ENCODE data around the gene MEX3A.
"Not testable (repeated sequence)": the region's sequence is repeated elsewhere in the genome, so short reads cannot be mapped to it uniquely, and the experiment has no call there.

The MEX3A gene

DNA sequence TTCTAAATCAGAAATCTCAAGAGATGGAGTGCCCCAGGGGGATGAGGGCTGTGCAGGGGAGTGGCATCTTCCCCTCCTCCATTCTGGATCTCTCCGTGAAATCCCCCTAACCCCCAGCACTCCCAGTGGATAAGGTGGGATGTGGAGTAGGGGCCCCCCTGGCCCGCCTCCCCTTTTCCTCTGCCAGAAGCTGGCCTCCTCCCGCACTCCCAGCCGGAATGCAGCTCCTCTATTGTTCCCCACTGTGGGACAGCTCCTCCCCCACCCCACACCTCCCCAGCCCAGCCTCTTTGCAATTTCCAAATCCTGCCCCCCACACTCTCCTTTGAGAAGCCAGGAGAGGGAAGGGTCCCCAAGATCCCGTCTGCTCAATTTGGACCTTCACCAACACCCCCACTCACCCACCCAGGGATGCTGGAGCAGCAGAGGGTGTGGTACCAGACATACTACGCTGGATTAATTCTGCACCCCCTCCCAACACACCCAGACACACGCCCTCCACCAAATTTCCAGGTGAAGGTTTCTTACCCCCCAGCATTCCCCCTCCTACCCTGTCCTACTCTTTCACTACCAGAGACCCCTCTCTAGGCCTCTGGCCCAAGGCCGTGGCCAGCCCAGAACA is 1.9 kb downstream of the MEX3A start:
- FAIRE-seq (no peak), DNase-seq (ENCODE audit: low spot score) (no peak)

DNA sequence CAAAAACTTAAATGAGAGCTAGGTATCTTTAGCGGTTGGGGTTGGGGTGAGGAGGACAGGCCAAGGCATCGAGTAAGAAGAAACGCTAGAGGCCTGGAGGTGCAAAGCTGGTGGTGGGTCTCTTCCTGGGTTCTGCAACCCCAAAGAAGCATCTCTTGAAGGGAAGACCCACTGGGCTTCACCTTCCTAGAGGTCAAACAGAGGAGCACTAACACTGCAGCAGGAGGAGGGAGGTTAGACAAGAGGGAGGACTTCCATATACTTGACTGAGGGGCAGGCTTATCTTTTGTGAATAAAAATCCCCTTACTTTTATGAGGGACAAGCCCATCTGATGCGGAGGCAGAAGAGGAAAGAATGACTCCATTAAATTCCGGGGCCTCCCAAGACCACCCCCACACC is 2.5 kb downstream of the MEX3A start:
- DNase-seq (ENCODE audit: low spot score) (no peak), FAIRE-seq (no peak)

- no peak for FAIRE-seq
- DNase-seq (ENCODE audit: low spot score) = no peak
Observed at GRCh38 chr1:156078728-156079127, 3.5 kb downstream of the MEX3A start.

GRCh38 chr1:156077430-156077760 is 4.9 kb downstream of the MEX3A start:
- FAIRE-seq = no peak

DNA sequence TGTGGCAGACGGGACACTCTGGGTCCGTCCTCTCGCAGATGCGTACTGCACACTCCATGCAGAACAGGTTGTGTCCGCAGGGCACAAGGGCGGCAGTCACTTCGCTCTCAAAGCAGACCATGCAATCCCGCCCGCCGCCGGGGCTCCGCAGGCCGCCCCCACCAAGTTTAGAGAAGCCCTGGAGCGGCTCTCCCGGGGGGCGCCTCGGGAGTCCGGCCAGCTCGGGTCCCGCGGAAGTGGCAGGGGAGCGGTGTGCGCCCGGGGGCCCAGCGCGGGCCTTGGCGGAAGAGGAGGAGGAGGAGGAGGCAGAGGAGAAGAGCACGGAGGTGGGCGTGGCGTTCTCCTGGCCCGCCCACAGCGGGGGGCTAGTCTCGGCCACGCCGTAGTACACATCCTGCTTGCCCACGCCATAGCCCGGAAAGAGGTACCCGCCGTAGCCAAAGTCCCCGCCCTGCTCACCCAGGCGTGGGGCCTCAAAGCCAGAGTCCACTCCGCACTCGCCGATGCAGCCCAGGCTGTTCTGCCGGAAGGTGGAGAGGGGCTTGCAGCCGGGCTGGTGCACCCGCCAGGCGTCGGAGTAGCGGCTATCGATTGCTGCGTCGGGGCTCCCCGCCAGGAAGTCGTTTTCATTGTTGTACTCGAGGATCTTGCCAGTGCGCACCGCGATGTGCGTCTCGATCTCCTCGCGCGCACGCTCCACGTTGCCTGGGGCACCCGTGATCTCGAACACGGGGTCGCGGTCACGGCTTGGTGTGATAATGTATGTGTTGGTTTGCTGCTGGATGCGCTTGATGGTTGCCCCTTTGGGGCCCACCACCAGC is 5.4 kb downstream of the MEX3A start:
- FAIRE-seq (no peak), DNase-seq (ENCODE audit: low spot score) (no peak)

More at GRCh38 chr1:156077430-156077760, 4.9 kb downstream of the MEX3A start:
- DNase-seq (ENCODE audit: low spot score) = no peak

- DNase-seq (ENCODE audit: low spot score) (no peak), FAIRE-seq (no peak)
Observed at GRCh38 chr1:156075775-156076204, 6.5 kb downstream of the MEX3A start.

DNA sequence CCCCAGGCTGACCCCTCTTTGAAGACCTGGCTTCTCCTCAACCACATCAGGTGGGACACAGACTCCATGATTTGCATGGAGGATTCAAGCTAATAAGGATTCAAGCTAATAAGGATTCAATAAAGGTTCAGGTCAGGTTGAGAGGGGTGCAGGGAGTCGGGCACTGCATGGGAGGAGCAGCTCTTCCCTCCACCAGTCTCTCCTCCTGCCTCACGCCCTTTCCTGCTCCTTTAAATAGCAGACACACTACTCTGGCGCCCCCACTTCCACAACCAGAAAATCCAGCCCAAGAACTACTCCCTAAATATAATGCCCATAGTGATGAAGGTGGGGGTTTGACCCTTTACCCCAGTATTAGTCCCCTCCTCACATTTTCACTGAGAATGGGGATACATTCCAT is 7.1 kb downstream of the MEX3A start:
- no peak for FAIRE-seq

DNA sequence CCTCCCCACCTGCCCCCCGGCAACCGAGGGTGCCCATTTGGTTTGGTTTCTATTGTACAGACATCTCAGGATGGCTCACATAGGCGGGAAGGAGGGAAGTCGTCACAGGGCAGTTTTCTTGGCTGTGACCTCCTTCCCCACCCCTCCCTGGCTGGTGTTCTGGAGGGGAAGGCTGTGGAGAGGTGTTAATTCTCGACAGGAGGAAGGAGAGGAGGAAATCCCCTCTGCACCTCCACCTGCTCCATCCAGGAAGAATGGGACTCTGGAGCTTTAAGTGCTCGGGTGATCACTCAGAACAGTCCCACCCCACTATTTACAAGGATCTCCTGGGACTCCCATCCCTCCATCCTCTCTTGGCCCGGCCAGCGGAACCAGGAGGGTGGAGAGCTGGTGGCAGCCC is 7.6 kb downstream of the MEX3A start:
- FAIRE-seq (no peak), DNase-seq (ENCODE audit: low spot score) (no peak)

More for the DNA sequence above, 7.1 kb downstream of the MEX3A start:
- no peak for DNase-seq (ENCODE audit: low spot score)

GRCh38 chr1:156073740-156074139 is 8.5 kb downstream of the MEX3A start:
- no peak for FAIRE-seq
- DNase-seq (ENCODE audit: low spot score) = no peak

- DNase-seq (ENCODE audit: low spot score) (no peak), FAIRE-seq (no peak)
Observed at GRCh38 chr1:156073110-156073687, 9.1 kb downstream of the MEX3A start.

DNA sequence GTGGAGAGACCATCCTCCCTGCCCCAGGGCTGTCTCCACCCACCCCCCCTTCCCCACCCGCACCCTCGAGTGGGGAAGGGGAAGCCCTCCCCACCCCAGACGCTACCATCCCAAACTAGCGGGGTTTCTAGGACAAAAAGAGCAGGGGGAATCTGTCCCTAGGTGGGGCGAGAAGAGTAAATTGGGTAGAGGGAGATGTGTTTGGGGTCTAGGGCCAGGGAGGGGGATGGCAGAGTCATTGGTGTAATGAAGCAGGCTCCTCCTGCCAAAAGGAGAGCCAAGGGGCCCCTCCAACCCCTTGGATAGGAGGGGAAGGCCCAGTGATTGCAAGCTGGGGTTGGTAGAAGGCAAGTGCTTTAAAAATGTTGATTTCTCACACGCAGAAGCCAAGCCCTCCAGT is 10.0 kb downstream of the MEX3A start:
- FAIRE-seq (no peak), DNase-seq (ENCODE audit: low spot score) (no peak)

DNA sequence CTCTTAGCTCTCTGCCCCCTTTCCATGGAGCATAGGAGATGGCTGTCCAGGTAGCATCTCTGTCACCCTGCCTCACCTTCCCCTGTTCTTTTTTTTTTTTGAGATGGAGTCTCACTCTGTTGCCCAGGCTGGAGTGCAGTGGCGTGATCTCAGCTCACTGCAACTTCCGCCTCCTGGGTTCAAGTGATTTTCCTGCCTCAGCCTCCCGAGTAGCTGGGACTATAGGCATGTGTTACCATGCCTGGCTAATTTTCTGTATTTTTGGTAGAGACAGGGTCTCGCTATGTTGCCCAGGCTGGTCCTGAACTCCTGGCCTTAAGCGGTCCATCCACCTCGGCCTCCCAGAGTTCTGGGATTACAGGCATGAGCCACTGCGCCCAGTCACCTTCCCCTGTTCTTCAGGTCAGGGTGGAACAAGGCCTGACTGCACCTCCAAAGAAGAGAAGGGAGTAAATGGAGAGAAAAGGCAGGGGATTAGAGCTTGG is 10.9 kb downstream of the MEX3A start:
- not testable (repeated sequence) for DNase-seq (ENCODE audit: low spot score); FAIRE-seq

DNA sequence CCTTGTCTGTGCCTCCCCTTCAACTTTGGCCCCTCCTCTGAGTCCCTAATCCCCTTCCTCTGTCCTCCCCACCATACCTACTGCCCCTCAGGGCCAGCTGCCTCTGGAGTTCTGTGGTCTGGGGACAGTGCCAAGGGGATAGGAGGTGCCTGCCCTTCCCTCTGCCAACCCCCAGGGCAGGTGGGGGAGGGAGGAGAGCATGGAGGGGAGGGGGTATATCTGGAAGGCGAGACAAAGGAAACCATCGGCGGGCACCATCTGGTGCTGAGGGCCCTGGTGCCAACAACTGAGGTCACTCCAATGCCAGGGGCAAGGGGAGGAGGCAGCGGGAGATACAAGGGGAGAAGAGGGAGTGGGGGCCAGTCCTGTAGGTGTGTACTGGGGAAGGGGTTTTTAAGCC is 11.7 kb downstream of the MEX3A start:
- no peak for FAIRE-seq
- DNase-seq (ENCODE audit: low spot score) = no peak

- no peak for FAIRE-seq
- DNase-seq (ENCODE audit: low spot score) = no peak
Observed at GRCh38 chr1:156069490-156070455, 12.5 kb downstream of the MEX3A start.

- no peak for FAIRE-seq
- no peak for DNase-seq (ENCODE audit: low spot score)
Observed at GRCh38 chr1:156067262-156067661, 15.0 kb downstream of the MEX3A start.

GRCh38 chr1:156065871-156066270 is 16.4 kb downstream of the MEX3A start:
- DNase-seq (ENCODE audit: low spot score) = no peak
- FAIRE-seq = no peak

DNA sequence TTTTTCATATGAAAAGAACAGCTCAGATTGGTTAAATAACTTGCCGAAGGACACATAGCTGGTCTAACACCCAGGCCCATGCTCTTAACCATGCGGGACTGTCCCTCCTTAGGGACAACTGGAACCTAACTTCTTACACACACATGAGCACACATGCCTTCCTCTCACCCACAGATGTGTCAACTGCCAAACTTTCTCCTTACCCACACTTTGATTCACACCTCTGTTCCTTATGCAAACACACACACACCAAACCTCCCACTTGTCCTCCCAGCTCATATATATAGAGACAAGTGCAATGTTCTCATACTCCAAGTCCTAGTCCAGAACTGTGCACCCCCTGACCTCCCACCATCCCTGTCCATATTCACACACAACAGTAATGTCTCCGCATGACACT is 17.1 kb downstream of the MEX3A start:
- DNase-seq (ENCODE audit: low spot score) (no peak), FAIRE-seq (no peak)

- no peak for DNase-seq (ENCODE audit: low spot score)
- no peak for FAIRE-seq
Observed at GRCh38 chr1:156064615-156065014, 17.6 kb downstream of the MEX3A start.

GRCh38 chr1:156063997-156064285 is 18.3 kb downstream of the MEX3A start:
- DNase-seq (ENCODE audit: low spot score) = no peak
- no peak for FAIRE-seq

DNA sequence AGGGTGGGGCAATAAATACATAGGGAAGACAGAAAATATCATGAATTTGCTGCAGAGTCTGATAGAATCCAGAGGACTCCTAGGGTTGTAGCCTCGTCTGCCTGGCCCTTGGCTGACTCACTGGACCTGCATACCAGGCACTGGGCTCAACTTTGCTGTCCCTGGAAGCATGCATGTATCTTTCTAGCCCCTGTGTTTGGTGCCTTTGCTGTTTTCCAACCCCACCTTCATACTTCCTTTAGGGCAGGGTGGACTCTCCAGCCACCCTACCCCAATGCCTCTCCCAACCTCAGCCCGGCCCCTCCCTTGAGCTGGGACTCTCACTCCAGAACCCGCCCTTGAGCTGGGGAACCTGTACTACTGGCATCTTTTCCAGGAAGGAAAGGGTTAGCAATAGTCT is 20.1 kb downstream of the MEX3A start:
- no peak for FAIRE-seq
- no peak for DNase-seq (ENCODE audit: low spot score)

DNA sequence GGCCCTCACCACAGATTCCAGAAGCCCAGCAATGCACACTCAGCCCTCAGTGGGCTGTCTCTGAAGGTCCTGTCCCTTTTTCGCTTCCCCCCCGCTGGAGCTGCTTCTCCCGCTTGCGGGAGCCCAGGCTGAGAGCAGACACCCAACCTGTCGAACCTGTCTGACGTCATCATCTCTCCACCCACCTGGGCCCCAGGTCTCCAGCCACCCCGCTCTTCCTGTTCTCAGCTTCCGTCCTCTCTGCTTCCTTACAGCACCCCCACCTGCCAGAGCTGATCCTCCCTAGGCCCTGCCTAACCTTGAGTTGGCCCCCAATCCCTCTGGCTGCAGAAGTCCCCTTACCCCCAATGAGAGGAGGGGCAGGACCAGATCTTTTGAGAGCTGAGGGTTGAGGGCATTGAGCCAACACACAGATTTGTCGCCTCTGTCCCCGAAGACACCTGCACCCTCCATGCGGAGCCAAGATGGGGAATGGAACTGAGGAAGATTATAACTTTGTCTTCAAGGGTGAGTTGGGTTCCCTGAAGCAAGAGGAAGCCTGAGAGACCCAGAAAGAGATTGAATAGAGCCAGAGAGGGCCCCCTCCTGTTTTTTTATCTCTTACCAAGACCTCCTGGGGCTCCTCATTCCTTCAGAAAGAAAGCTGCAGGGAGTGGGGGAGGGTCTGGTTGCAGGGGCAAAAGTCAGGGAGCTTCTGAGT is 21.2 kb downstream of the MEX3A start, which contains the start of gene RAB25:
Gene RAB25 (plus strand): TSS at position 224 of the 700 bp plus-strand sequence. CDS start 241 bp downstream, at position 465.
- DNase-seq (ENCODE audit: low spot score) (no peak), FAIRE-seq (no peak)

Data from RCC 7860 (cell line).